Fibroblast of skin of back (primary cell): ENCODE data around the gene TMEM38A.
A peak's percentile ranks its signal among the peaks of the same experiment; 100 is the strongest.
"Not testable (repeated sequence)": the region's sequence is repeated elsewhere in the genome, so short reads cannot be mapped to it uniquely, and the experiment has no call there.

Experiments used
- DNase-seq: peaks from one replicate; pipeline ENCODE4 v3.0.0-alpha.2; 2013

The TMEM38A gene

GRCh38 chr19:16638666-16639065 is 22.3 kb upstream of the TMEM38A start:
- no peak for DNase-seq

- DNase-seq: no peak
Measured at GRCh38 chr19:16640951-16641350, 20.0 kb upstream of the TMEM38A start.

GRCh38 chr19:16641695-16642094 is 19.2 kb upstream of the TMEM38A start:
- no peak for DNase-seq

- no peak for DNase-seq
Measured at GRCh38 chr19:16645140-16645539, 15.8 kb upstream of the TMEM38A start.

GRCh38 chr19:16649734-16650133 is 11.2 kb upstream of the TMEM38A start:
- no peak for DNase-seq

- no peak for DNase-seq
Measured at GRCh38 chr19:16650821-16651220, 10.1 kb upstream of the TMEM38A start.

GRCh38 chr19:16651421-16652188 is 9.3 kb upstream of the TMEM38A start:
- not testable (repeated sequence) for DNase-seq

- no peak for DNase-seq
Measured at GRCh38 chr19:16652854-16653253, 8.1 kb upstream of the TMEM38A start.

- DNase-seq: no peak
Measured at GRCh38 chr19:16654140-16654539, 6.8 kb upstream of the TMEM38A start.

- DNase-seq: no peak
Measured at GRCh38 chr19:16654627-16655026, 6.3 kb upstream of the TMEM38A start.

- DNase-seq: no peak
Measured at GRCh38 chr19:16655727-16656126, 5.2 kb upstream of the TMEM38A start.

- no peak for DNase-seq
Measured at GRCh38 chr19:16657384-16657783, 3.6 kb upstream of the TMEM38A start.

GRCh38 chr19:16659464-16659831 is 1.5 kb upstream of the TMEM38A start:
- DNase-seq: no peak

- DNase-seq: peak; percentile 99
Measured at GRCh38 chr19:16659832-16660708, 869 bp upstream of the TMEM38A start, which contains the start of gene SMIM7. SMIM7 (minus strand) TSS chr19:16660144; CDS start chr19:16660110, 34 bp downstream.

- no peak for DNase-seq
Measured at GRCh38 chr19:16661480-16662034, 618 bp downstream of the TMEM38A start.

- DNase-seq: no peak
Measured at GRCh38 chr19:16668176-16668575, 7.2 kb downstream of the TMEM38A start.

- not testable (repeated sequence) for DNase-seq
Measured at GRCh38 chr19:16668702-16669101, 7.8 kb downstream of the TMEM38A start.

- no peak for DNase-seq
Measured at GRCh38 chr19:16670291-16670690, 9.4 kb downstream of the TMEM38A start.

GRCh38 chr19:16671652-16672274 is 10.8 kb downstream of the TMEM38A start:
- no peak for DNase-seq

- DNase-seq: no peak
Measured at GRCh38 chr19:16673231-16673630, 12.3 kb downstream of the TMEM38A start.

GRCh38 chr19:16673839-16674238 is 12.9 kb downstream of the TMEM38A start:
- DNase-seq: not testable (repeated sequence)

- DNase-seq: no peak
Measured at GRCh38 chr19:16676101-16676798, 15.3 kb downstream of the TMEM38A start.
